Neural progenitor cell (in vitro differentiated cells): ENCODE measurements around the gene EXOC4. TPM values are rescaled to one million over a fixed set of nuclear protein-coding genes. Genes with fewer than 3 reads are reported as not detected.

Experiments
- DNase-seq: peaks from one replicate; pipeline ENCODE4 v3.0.0-alpha.2; 2016; ENCODE audit warnings: low spot score
- H2AFZ ChIP-seq: fragments of 200-600 bp; sonication (generic); replicated peaks from 2 replicates; pipeline ENCODE4 v1.6.1; 2016; ENCODE audit warnings: antibody characterized with exemption
- H3F3A ChIP-seq: fragments of 200-600 bp; sonication (generic); 2 replicates; pipeline ENCODE4 v1.6.1; 2016; ENCODE audit warnings: antibody characterized with exemption, low read depth
- H3K27ac ChIP-seq: fragments of 200-600 bp; sonication (generic); 2 replicates; pipeline ENCODE4 v1.5.1; 2016; ENCODE audit warnings: mild to moderate bottlenecking
- H3K27me3 ChIP-seq: fragments of 200-600 bp; sonication (generic); 2 replicates; pipeline ENCODE4 v1.6.1; 2016; ENCODE audit warnings: mild to moderate bottlenecking, moderate library complexity
- H3K36me3 ChIP-seq: fragments of 200-600 bp; sonication (generic); 2 replicates; pipeline ENCODE4 v1.5.1; 2016
- H3K4me1 ChIP-seq: fragments of 200-600 bp; sonication (generic); 2 replicates; pipeline ENCODE4 v1.6.1; 2016; ENCODE audit warnings: mixed run types
- H3K4me2 ChIP-seq: fragments of 200-600 bp; sonication (generic); 2 replicates; pipeline ENCODE4 v1.6.1; 2016
- H3K4me3 ChIP-seq: fragments of 200-600 bp; sonication (generic); 2 replicates; pipeline ENCODE4 v1.5.1; 2016
- H3K79me2 ChIP-seq: fragments of 200-600 bp; sonication (generic); 2 replicates; pipeline ENCODE4 v1.6.1; 2016; ENCODE audit warnings: low read depth
- H3K9ac ChIP-seq: fragments of 200-600 bp; sonication (generic); 2 replicates; pipeline ENCODE4 v1.6.1; 2016
- H3K9me3 ChIP-seq: fragments of 200-600 bp; sonication (generic); 2 replicates; pipeline ENCODE4 v1.5.1; 2016; ENCODE audit warnings: low read depth
- H4K20me1 ChIP-seq: fragments of 200-600 bp; sonication (generic); 2 replicates; pipeline ENCODE4 v1.6.1; 2016; ENCODE audit warnings: low read depth
- H3K27ac Mint-ChIP-seq: 3 replicates; pipeline ENCODE4 v1.8.0; 2021; ENCODE audit warnings: mixed read lengths
- H3K27me3 Mint-ChIP-seq: 2 replicates; pipeline ENCODE4 v1.8.0; 2022; ENCODE audit warnings: low read depth, mild to moderate bottlenecking, inconsistent platforms, moderate library complexity, mixed read lengths; ENCODE audit not compliant: insufficient read depth
- H3K36me3 Mint-ChIP-seq: 3 replicates; pipeline ENCODE4 v1.8.0; 2021; ENCODE audit warnings: mixed read lengths
- H3K4me1 Mint-ChIP-seq: 3 replicates; pipeline ENCODE4 v1.8.0; 2021; ENCODE audit warnings: mixed read lengths
- H3K4me3 Mint-ChIP-seq: 3 replicates; pipeline ENCODE4 v1.8.0; 2021; ENCODE audit warnings: mild to moderate bottlenecking, moderate library complexity, mixed read lengths
- H3K9me3 Mint-ChIP-seq: 3 replicates; pipeline ENCODE4 v1.8.0; 2020; ENCODE audit warnings: mixed read lengths
- EZH2 ChIP-seq: fragments of 200-600 bp; sonication (generic); IDR thresholded peaks from 2 replicates; pipeline ENCODE4 v1.6.1; 2017; ENCODE audit warnings: antibody characterized with exemption, mild to moderate bottlenecking, moderate library complexity
- EZH2phosphoT487 ChIP-seq: fragments of 200-600 bp; sonication (generic); IDR thresholded peaks from 2 replicates; pipeline ENCODE4 v1.6.1; 2017; ENCODE audit warnings: antibody characterized with exemption
- total RNA-seq: library from RNA; depleted of rRNA; stranded (reverse); fragments of >200 nt; gene quantifications from 2 replicates; pipeline ENCODE4 v1.2.3, GENCODE V29; 2015; ENCODE audit warnings: low replicate concordance
- TF ChIP-seq, protein P1 (sequence below): fragments of 200-600 bp; sonication (generic); IDR thresholded peaks from 2 replicates; pipeline ENCODE4 v1.5.1; 2017; ENCODE audit warnings: antibody characterized with exemption, mild to moderate bottlenecking

Gene EXOC4
- total RNA-seq, 1 donor from 2014 or later = 129 TPM

DNA sequence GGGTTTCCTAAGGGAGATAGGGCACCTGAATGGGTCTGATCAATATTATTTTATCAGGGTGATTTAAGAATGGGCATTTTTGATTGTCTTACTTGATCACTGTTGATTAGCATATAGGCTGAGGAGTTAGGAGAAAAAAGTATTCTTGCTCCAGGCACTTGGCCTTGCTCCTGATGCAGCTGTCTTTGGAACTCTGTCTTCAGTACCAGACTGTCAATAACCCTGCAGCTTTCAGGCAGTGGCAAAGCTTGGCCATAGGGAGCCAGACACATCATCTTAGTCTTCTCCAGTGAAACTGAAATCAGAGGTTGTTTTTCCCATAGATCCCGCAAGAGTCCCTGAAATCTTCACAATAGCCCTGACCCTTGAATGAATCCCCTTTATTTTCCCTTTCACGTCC, 47.2 kb downstream of the EXOC4 start:
- Histone ChIP-seq H3K4me3 (no peak overlapping the region), H3F3A (no peaks in the 10 kb centered on the region), H3K27ac (no peak overlapping the region), H3K9ac (no peak overlapping the region), H3K9me3 (no peaks in the 10 kb centered on the region), H3K79me2 (peaks cover 47% of the 10 kb centered on the region), H3K4me2 (no peak overlapping the region), H3K4me1 (peaks cover 11% of the 10 kb centered on the region), H3K27me3 (no peaks in the 10 kb centered on the region), H3K36me3 (no peaks in the 10 kb centered on the region), H4K20me1 (peaks cover 12% of the 10 kb centered on the region), H2AFZ (no peak overlapping the region)
- H3K9me3 Mint-ChIP-seq = no peaks in the 10 kb centered on the region
- no peak for DNase-seq
- no peak overlapping the region for H3K4me3 Mint-ChIP-seq
- no peak overlapping the region for H3K27ac Mint-ChIP-seq
- H3K36me3 Mint-ChIP-seq = no peaks in the 10 kb centered on the region
- H3K27me3 Mint-ChIP-seq = no peaks in the 10 kb centered on the region
- H3K4me1 Mint-ChIP-seq = peaks cover 13% of the 10 kb centered on the region
- TF ChIP-seq EZH2 (no peak), EZH2phosphoT487 (no peak)
- TF ChIP-seq, protein P1, sequence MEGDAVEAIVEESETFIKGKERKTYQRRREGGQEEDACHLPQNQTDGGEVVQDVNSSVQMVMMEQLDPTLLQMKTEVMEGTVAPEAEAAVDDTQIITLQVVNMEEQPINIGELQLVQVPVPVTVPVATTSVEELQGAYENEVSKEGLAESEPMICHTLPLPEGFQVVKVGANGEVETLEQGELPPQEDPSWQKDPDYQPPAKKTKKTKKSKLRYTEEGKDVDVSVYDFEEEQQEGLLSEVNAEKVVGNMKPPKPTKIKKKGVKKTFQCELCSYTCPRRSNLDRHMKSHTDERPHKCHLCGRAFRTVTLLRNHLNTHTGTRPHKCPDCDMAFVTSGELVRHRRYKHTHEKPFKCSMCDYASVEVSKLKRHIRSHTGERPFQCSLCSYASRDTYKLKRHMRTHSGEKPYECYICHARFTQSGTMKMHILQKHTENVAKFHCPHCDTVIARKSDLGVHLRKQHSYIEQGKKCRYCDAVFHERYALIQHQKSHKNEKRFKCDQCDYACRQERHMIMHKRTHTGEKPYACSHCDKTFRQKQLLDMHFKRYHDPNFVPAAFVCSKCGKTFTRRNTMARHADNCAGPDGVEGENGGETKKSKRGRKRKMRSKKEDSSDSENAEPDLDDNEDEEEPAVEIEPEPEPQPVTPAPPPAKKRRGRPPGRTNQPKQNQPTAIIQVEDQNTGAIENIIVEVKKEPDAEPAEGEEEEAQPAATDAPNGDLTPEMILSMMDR = no peak

DNA sequence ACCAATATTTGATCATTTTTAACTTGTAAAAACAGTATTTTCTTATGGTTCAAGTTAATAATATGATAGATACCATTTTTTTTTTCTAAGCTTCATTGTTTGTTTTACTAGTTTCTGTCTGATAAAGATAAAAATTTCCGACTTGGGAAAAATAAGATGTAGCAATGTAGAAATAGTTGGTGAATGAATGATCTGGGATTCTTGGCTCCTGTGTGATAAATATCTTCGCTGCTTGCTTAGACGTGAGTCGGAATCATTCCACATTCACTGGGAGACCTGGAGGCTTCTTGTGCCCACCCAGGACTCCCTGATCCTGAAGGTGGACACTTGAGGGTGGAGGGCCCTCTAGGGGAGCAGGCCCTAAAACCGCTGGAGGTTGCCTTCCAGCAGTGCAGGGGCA, 47.9 kb downstream of the EXOC4 start:
- H3K79me2 ChIP-seq = peaks cover 43% of the 10 kb centered on the region
- TF ChIP-seq, protein P1 = no peak
- no peak for TF ChIP-seq EZH2phosphoT487
- TF ChIP-seq EZH2 = no peak
- no peaks in the 10 kb centered on the region for H3K27me3 ChIP-seq
- H3K27ac Mint-ChIP-seq = no peak overlapping the region
- no peaks in the 10 kb centered on the region for H3K9me3 Mint-ChIP-seq
- H3K9ac ChIP-seq = no peak overlapping the region
- no peak for DNase-seq
- peaks cover 2% of the 10 kb centered on the region for H3K36me3 Mint-ChIP-seq
- H3K4me1 ChIP-seq = peaks cover 11% of the 10 kb centered on the region
- H3K27me3 Mint-ChIP-seq = no peaks in the 10 kb centered on the region
- peaks cover 3% of the 10 kb centered on the region for H3K36me3 ChIP-seq
- no peak overlapping the region for H2AFZ ChIP-seq
- no peak overlapping the region for H3K4me3 Mint-ChIP-seq
- peaks cover 12% of the 10 kb centered on the region for H4K20me1 ChIP-seq
- no peak overlapping the region for H3K4me2 ChIP-seq
- H3K27ac ChIP-seq = no peak overlapping the region
- no peaks in the 10 kb centered on the region for H3K9me3 ChIP-seq
- no peaks in the 10 kb centered on the region for H3F3A ChIP-seq
- H3K4me3 ChIP-seq = no peak overlapping the region
- H3K4me1 Mint-ChIP-seq = peaks cover 13% of the 10 kb centered on the region

DNA sequence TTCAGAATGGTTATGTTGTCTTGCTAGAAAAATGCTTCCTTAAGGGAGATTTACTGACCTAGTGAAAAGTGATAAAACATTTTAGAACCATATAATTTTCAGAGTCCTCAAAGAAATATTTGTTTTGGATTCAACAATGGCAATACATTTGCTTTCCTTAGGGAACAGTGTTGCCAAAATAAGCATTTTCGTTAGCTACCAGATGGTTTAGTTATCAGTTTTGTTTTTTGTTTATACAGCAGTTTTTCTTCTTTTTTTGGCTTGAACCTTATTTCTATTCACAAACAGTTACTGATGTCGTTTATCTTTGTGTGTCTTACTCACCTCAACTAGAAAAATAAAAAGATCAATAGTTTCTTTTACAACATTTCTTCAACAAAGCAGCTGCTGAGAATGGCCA, 48.6 kb downstream of the EXOC4 start:
- H3K4me3 ChIP-seq = no peak overlapping the region
- no peak overlapping the region for H3K4me3 Mint-ChIP-seq
- no peak for TF ChIP-seq EZH2
- no peak for TF ChIP-seq EZH2phosphoT487
- TF ChIP-seq, protein P1 = no peak
- no peak overlapping the region for H3K4me2 ChIP-seq
- H3K27ac ChIP-seq = no peak overlapping the region
- no peaks in the 10 kb centered on the region for H3K27me3 ChIP-seq
- H3K27ac Mint-ChIP-seq = no peak overlapping the region
- DNase-seq = no peak
- peaks cover 13% of the 10 kb centered on the region for H3K4me1 Mint-ChIP-seq
- peaks cover 8% of the 10 kb centered on the region for H3K36me3 Mint-ChIP-seq
- H4K20me1 ChIP-seq = peaks cover 12% of the 10 kb centered on the region
- H3K4me1 ChIP-seq = peaks cover 11% of the 10 kb centered on the region
- no peaks in the 10 kb centered on the region for H3K9me3 Mint-ChIP-seq
- H3K27me3 Mint-ChIP-seq = no peaks in the 10 kb centered on the region
- peaks cover 37% of the 10 kb centered on the region for H3K79me2 ChIP-seq
- H3K9me3 ChIP-seq = no peaks in the 10 kb centered on the region
- no peaks in the 10 kb centered on the region for H3F3A ChIP-seq
- H2AFZ ChIP-seq = no peak overlapping the region
- H3K36me3 ChIP-seq = peaks cover 9% of the 10 kb centered on the region
- H3K9ac ChIP-seq = no peak overlapping the region
